Measurements from ENCODE around the gene CALB2.

CALB2 gene

DNA sequence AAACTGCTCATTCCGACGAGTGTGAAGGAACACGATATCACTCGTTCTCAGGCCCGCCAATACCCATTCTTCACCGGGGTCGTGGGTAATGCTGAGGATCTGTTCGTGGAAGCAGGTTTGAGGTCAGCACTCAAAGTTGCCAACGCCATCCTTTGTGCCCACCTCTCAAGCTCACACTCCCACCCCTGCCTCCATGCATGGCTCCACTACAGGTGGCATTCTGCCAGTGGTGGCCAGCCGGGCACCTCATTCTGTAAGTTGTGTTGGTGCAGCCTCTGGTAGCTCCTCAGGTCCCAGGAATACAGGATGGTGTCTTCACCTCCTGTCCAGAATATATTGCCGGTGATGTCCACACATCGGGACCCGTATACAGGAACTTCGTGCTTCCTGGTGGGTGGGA lies 72.7 kb downstream of the CALB2 start:
- no peak overlapping the region for H3K4me3 ChIP-seq (ENCODE audit: insufficient read depth, low read length, poor library complexity, severe bottlenecking)
- no peak overlapping the region for H3K27ac ChIP-seq (ENCODE audit: low read depth, low read length)
- H2AFZ ChIP-seq (ENCODE audit: low read depth, low read length, severe bottlenecking) = no peak overlapping the region
- no peaks in the 10 kb centered on the region for H3K9me2 ChIP-seq (replicated peaks; ENCODE audit: insufficient read depth, low read length)
- no peaks in the 10 kb centered on the region for H4K20me1 ChIP-seq (ENCODE audit: low read depth, low read length)
- H3K9me3 ChIP-seq (ENCODE audit: insufficient read depth, low read length) = no peaks in the 10 kb centered on the region
- no peak overlapping the region for H3K9ac ChIP-seq (ENCODE audit: low read length)
- H3K4me2 ChIP-seq (ENCODE audit: low read depth, low read length, poor library complexity, severe bottlenecking) = no peak overlapping the region
- H3F3A ChIP-seq (ENCODE audit: insufficient read depth) = no peaks in the 10 kb centered on the region
- TF ChIP-seq, protein P1, sequence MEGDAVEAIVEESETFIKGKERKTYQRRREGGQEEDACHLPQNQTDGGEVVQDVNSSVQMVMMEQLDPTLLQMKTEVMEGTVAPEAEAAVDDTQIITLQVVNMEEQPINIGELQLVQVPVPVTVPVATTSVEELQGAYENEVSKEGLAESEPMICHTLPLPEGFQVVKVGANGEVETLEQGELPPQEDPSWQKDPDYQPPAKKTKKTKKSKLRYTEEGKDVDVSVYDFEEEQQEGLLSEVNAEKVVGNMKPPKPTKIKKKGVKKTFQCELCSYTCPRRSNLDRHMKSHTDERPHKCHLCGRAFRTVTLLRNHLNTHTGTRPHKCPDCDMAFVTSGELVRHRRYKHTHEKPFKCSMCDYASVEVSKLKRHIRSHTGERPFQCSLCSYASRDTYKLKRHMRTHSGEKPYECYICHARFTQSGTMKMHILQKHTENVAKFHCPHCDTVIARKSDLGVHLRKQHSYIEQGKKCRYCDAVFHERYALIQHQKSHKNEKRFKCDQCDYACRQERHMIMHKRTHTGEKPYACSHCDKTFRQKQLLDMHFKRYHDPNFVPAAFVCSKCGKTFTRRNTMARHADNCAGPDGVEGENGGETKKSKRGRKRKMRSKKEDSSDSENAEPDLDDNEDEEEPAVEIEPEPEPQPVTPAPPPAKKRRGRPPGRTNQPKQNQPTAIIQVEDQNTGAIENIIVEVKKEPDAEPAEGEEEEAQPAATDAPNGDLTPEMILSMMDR (IDR thresholded peaks at IDR 0.05; ENCODE audit: insufficient read depth, low read length, poor library complexity, severe bottlenecking) = no peak
- TF ChIP-seq EZH2phosphoT487 (conservative IDR thresholded peaks at IDR 0.05; ENCODE audit: low read length) = no peak
- H3K36me3 ChIP-seq (ENCODE audit: low read length) = no peaks in the 10 kb centered on the region
- H3K79me2 ChIP-seq (ENCODE audit: insufficient read depth, low read length) = no peaks in the 10 kb centered on the region
- H3K27me3 ChIP-seq (ENCODE audit: low read length) = no peaks in the 10 kb centered on the region

DNA sequence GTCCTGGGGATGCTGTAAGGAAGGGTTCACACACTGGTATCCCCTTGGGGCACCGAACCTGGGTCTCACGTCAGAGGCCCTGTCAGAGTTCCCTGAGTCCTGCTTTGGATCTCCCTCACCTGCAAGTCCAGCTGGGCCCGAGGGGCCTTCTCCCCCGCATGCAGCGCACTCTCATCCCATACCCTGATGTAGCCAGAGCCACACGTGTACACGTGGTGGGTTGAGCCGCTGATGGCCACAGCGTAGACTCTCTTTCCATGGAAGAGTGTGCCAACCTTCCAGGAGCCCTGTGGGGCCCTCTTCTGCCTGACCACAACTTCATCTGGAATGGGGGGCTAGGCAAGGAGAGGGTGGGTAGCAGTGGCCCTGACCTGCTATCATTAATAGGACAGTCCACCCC lies 73.5 kb downstream of the CALB2 start:
- no peaks in the 10 kb centered on the region for H3K27me3 ChIP-seq (ENCODE audit: low read length)
- H3K9ac ChIP-seq (ENCODE audit: low read length) = no peak overlapping the region
- H3K4me3 ChIP-seq (ENCODE audit: insufficient read depth, low read length, poor library complexity, severe bottlenecking) = no peak overlapping the region
- H4K20me1 ChIP-seq (ENCODE audit: low read depth, low read length) = no peaks in the 10 kb centered on the region
- no peaks in the 10 kb centered on the region for H3K9me2 ChIP-seq (replicated peaks; ENCODE audit: insufficient read depth, low read length)
- no peak overlapping the region for H3K27ac ChIP-seq (ENCODE audit: low read depth, low read length)
- no peaks in the 10 kb centered on the region for H3K9me3 ChIP-seq (ENCODE audit: insufficient read depth, low read length)
- TF ChIP-seq EZH2phosphoT487 (conservative IDR thresholded peaks at IDR 0.05; ENCODE audit: low read length) = no peak
- TF ChIP-seq, protein P1 (IDR thresholded peaks at IDR 0.05; ENCODE audit: insufficient read depth, low read length, poor library complexity, severe bottlenecking) = no peak
- H3F3A ChIP-seq (ENCODE audit: insufficient read depth) = no peaks in the 10 kb centered on the region
- H3K36me3 ChIP-seq (ENCODE audit: low read length) = no peaks in the 10 kb centered on the region
- no peak overlapping the region for H3K4me2 ChIP-seq (ENCODE audit: low read depth, low read length, poor library complexity, severe bottlenecking)
- H3K79me2 ChIP-seq (ENCODE audit: insufficient read depth, low read length) = no peaks in the 10 kb centered on the region
- H2AFZ ChIP-seq (ENCODE audit: low read depth, low read length, severe bottlenecking) = no peak overlapping the region

GRCh38 chr16:71432906-71433305 lies 74.4 kb downstream of the CALB2 start:
- Histone ChIP-seq H3K27me3 (ENCODE audit: low read length) (no peaks in the 10 kb centered on the region), H3K4me3 (ENCODE audit: insufficient read depth, low read length, poor library complexity, severe bottlenecking) (no peak overlapping the region), H2AFZ (ENCODE audit: low read depth, low read length, severe bottlenecking) (no peak overlapping the region), H3K9ac (ENCODE audit: low read length) (no peak overlapping the region), H3F3A (ENCODE audit: insufficient read depth) (no peaks in the 10 kb centered on the region), H4K20me1 (ENCODE audit: low read depth, low read length) (no peaks in the 10 kb centered on the region), H3K4me2 (ENCODE audit: low read depth, low read length, poor library complexity, severe bottlenecking) (no peak overlapping the region), H3K36me3 (ENCODE audit: low read length) (no peaks in the 10 kb centered on the region), H3K9me3 (ENCODE audit: insufficient read depth, low read length) (no peaks in the 10 kb centered on the region), H3K27ac (ENCODE audit: low read depth, low read length) (no peak overlapping the region), H3K9me2 (replicated peaks; ENCODE audit: insufficient read depth, low read length) (no peaks in the 10 kb centered on the region), H3K79me2 (ENCODE audit: insufficient read depth, low read length) (no peaks in the 10 kb centered on the region)
- no peak for TF ChIP-seq EZH2phosphoT487 (conservative IDR thresholded peaks at IDR 0.05; ENCODE audit: low read length)
- TF ChIP-seq, protein P1 (IDR thresholded peaks at IDR 0.05; ENCODE audit: insufficient read depth, low read length, poor library complexity, severe bottlenecking) = no peak

Measured in SU-DHL-6 (cell line).